GM18909 (cell line): ENCODE measurements around the gene OTUB1.
A peak's percentile ranks its signal among the peaks of the same experiment; 100 is the strongest.

Experiments
- ATAC-seq: cut with Tn5 transposase; IDR thresholded peaks from one replicate; pipeline ENCODE4 v1.9.1; 2021; ENCODE audit warnings: mild to moderate bottlenecking; ENCODE audit not compliant: unreplicated experiment, poor library complexity

Gene OTUB1

DNA sequence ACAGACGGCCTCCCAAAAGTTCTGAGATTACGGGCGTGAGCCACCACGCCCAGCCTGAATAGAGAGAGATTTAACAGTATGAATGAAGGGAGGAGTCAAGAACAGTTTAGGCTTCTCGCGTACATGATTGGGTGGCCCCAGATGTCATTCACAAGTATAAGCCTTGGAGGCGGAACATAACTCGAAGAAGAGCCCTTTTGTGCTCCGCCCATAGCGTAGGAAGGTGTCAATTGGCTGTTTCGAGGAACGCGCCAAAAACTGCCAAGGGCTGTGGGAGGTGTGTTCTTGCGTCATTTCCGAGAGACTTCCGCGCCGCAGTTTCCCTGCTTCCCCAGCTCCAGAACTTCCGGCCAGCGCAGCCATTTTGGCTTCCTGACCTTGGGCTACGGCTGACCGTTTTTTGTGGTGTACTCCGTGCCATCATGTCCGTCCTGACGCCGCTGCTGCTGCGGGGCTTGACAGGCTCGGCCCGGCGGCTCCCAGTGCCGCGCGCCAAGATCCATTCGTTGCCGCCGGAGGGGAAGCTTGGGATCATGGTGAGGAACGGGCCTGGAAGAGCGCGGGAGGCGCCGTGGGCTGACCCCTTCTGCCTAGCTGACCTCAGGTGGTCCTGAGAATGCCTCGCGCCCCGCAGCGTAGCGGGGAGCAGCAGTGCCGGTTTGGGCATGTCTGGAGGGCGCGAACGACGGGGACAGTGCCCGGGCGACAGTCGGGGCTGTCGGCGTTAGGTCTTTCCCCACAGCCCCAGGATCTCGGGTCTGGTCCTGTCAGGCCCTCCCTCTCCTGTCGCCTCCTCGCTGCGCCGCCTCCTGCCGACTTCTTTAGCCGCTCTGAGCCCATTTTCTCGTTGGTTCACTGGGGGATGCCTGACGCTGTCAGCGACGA lies 11.7 kb upstream of the OTUB1 start, which contains the start of gene COX8A:
COX8A (plus strand) TSS at position 362 of the 885 bp plus-strand sequence; CDS start at position 423, 61 bp downstream.
- peak; percentile 96 for ATAC-seq

DNA sequence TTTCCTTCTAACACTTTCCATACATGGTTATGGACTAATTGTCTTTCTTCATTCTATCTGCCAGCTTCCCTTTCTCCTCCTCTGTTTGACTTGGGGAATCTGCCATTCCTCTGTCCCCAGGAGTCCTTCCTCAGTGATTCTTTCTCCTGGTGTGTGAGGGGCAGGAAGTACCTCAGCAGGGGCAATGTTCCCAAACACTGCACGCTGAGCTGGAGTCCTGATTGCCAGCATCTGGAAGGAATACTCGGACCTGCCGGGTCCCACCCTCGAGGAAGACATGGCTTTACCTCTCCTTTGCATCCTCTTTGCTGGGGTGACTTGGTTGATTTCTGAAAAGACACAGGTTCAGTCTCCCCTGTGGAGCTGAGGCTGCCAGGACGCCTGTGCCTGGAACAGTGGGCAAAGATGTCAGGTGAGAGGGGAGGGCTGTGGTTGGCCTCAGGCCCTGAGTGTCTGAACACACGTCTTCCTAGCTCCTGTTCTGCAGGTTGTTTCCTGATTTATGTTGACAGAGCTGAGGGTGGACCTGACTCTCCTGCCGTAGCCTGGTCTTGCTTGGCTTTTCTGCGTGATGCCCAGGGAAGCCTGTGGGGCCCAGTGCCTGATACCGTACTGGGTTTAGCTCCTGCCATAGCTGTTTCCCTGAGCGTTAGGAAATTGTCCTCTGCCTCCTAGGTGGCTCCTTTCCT lies 7.5 kb upstream of the OTUB1 start:
- ATAC-seq = no peak

DNA sequence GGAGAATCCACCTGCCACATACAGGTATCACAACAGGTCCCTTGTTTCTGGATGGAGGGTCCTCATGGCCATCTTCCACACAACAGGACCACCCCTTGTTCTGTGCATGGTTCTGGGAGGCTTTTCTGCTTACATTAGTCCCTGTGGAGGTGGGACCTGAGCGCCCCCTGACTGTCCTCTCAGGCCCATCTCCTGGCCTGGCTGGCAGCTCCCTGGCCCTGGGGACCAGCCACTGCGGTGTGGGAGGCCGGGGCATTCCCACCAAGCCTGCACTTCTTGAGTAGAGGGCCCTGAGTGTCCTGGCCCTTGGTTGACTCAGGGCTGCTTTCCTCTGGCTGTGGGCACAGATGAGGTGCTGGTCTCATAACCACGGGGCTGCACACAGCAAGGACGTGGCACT lies 6.8 kb upstream of the OTUB1 start:
- ATAC-seq = no peak

DNA sequence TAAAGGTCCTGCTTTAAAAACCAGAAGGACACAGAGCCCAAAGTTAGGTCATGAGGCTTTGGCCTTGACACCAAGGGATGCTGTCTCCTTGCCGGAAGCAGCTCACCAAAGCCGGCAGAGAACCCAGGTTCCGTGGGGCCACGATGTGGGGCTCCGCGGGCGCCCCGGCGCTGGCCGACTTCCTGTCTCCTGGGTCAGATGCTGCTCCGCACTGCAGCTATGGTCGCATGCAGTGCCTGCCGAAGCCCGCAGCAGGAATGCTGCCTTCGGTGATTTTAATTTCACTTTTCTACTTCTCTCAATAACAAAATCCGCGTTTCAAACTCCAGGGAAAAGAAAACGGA lies 454 bp upstream of the OTUB1 start:
- no peak for ATAC-seq

DNA sequence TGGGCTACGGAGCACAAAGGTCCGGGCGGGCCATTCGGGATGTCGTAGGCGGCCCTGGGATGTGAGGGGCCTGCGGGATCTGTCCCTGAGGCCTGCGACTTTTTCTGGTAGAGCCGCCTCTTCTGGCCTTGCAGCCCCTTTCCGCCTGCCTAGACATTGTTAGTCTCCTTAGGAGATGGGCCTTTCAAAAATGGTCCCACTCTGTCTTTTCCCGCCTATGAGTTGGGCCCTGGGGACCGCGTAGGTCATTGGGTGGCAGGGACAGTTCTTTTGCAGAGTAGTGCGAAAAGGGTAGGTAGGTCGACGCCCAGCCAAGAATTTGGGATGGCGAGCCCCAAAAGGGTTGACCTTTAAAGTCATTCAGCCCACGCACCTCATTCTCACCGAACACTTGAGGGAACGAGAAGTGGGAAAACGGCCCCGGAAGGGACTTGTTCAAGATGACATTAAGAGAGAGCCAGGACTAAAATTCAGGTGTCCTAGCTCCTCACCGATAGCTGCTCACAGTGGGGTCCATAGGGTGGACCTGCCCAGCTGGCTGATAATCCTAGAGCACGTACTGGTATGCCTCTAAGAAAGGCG lies 785 bp downstream of the OTUB1 start:
- no peak for ATAC-seq

DNA sequence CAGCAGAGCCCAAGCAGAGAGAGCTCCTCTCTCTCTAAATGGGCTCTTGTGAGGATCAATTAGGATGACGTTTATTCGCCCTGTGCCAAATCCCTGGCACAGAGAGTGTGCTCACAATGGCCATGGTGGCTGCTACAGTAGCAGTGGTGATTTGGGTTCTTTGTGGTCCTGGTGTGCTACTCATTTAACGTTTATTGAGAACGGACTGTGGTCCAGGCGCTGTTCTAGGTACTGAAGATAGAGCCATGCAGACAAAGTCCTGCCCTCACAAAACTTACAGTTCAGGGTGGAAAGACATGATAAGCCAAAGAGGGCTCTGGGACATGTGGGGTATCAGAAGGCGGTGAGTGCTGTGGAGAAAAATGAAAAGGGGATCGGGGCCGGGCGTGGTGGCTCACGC lies 5.3 kb downstream of the OTUB1 start:
- no peak for ATAC-seq

DNA sequence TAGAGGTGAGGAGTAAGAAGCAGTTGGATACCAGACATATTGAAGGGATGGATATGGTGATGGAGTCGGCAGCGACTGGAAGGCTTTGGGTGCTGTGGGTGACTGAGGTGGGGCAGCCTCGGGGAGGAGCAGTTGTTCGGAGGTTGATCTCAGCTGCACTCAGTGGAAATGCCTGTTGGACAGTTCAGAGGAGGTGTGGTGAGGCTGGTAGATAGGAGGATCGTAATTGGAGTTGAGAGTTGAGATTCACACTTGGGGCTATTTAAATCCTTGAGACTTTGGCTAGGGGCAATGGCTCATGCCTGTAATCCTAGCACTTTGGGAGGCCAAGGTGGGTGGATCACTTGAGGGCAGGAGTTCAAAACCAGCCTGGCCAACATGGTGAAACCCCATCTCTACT lies 6.9 kb downstream of the OTUB1 start:
- no peak for ATAC-seq

DNA sequence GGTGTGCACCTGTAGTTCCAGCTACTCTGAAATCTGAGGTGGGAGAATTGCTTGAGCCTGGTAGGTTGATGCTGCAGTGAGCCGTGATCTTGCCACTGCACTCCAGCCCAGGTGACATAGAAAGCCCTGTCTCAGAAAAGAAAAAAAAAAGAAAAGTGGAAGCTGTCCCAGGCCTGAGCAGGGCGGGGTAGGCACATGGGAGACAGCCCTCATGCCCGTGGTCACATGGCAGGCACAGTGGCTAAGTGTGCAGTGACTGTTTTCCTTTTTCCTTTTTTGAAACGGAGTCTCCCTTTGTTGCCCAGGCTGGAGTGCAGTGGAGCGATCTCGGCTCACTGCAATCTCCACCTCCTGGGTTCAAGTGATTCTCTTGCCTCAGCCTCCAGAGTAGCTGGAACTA lies 7.8 kb downstream of the OTUB1 start:
- ATAC-seq = no peak

DNA sequence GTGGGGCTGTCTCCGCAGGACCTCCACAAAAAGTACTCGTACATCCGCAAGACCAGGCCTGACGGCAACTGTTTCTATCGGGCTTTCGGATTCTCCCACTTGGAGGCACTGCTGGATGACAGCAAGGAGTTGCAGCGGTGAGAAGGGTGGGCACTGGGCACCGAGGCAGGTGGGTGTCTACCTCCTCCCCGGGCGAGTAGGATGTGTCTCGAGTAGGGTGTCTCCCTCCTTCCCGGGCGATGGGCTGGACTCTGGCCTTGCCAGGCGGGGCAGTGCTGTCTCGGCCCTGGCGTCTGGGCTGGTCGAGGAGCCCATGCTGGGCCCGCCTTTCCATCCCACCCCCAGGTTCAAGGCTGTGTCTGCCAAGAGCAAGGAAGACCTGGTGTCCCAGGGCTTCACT lies 10.3 kb downstream of the OTUB1 start:
- ATAC-seq = no peak

DNA sequence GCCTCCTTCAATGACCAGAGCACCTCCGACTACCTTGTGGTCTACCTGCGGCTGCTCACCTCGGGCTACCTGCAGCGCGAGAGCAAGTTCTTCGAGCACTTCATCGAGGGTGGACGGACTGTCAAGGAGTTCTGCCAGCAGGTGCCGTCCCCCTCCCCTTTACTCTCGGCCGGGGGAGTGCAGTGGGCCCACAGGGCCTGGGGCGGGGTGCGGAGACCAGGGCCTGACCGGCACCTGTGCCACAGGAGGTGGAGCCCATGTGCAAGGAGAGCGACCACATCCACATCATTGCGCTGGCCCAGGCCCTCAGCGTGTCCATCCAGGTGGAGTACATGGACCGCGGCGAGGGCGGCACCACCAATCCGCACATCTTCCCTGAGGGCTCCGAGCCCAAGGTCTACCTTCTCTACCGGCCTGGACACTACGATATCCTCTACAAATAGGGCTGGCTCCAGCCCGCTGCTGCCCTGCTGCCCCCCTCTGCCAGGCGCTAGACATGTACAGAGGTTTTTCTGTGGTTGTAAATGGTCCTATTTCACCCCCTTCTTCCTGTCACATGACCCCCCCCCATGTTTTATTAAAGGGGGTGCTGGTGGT lies 11.0 kb downstream of the OTUB1 start:
- no peak for ATAC-seq

DNA sequence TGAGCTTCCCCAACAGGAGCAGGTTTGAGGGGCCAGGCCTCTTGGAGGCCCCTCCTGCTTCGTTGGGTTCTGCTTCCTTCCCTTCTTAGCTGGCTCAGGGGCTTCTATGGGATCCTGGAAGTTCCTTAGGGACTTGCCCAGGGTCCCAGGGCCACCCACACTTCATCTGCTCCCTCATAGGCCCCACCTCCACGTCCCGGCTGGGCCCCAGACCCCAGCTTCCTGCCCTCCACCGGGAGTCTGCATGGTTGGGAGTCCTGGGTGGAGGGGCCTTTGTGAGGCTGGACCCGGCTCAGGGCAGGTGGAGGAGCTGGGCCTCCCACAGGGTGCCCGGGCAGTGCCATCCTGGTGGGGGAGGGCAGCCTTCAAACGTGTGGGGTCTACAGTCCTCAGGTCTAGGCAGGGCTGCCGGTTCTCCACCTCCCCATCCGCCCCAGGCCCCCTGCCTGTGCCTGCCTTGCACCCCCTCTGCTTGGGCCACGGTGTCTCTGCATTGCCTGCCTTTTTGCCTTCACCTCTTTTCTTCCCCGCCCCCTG lies 11.6 kb downstream of the OTUB1 start:
- ATAC-seq = no peak

DNA sequence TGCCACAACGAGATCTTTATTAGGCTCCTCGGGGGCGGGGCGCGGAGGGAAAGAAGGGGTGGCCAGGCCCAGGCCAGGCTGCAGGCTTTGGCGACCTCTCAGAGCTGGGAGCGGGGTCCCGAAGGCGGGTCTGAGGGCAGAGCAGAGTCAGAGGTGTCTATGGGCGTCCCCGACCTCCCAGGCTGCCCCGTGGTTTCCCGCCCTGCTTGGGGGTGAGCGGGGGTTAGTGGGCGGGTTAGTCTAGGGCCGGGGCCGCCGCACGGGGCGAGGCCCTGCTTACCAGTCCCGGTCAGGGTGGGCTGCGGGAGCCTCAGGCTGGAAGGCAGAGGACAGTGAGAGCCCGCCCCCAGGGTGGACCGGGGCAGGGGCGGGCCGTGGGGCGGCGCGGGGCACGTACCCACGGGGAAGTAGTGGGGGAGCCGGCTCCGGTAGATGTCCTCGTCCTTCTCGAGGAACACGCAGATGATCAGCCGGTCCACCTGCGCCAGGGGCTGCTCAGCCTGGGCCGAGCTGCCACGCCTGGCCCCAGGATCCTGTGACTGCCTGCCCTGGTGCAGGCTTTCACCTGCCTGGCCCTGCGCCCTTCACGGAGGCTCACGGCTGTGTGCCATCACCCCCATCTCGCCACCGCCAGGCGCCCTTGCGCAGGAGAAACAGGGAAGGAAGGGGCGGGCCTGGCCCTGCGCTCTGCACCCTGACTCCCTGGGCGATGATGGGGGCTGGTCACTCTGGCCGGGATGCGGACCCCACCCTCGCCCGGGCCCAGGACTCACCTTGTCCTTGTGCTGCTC lies 12.5 kb downstream of the OTUB1 start:
- no peak for ATAC-seq

DNA sequence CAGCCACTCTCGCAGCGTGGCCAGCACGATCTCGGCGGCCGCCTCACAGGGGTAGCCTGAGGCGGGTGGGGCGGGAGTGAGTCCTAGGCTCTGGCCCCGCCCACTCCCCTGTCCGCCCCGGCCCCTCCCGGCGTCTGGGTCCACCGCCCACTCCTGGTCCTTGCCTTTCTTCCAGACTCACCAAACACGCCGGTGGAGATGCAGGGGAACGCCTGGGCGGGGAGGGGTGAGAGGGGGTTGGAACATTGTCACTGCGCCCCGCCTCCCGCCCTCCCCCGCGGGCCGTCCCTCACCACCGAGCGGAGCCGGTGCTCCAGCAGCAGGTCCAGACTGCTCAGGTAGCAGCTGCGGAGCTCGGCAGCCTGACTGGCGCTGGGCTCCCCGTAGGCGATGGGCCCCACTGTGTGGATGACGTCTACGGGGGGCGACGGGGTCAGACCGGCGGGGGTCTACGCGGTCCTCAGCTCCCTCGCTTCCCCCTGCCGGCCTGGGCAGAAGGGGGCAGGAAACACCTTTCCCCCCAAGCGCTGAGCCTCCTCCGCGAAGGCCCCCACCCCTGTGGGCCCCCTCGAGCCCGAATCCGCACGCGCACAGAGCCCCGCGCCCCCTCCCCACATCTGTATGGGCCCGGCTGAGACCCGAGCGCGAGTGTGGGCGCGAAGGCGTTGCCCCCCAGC lies 13.2 kb downstream of the OTUB1 start:
- ATAC-seq = no peak

DNA sequence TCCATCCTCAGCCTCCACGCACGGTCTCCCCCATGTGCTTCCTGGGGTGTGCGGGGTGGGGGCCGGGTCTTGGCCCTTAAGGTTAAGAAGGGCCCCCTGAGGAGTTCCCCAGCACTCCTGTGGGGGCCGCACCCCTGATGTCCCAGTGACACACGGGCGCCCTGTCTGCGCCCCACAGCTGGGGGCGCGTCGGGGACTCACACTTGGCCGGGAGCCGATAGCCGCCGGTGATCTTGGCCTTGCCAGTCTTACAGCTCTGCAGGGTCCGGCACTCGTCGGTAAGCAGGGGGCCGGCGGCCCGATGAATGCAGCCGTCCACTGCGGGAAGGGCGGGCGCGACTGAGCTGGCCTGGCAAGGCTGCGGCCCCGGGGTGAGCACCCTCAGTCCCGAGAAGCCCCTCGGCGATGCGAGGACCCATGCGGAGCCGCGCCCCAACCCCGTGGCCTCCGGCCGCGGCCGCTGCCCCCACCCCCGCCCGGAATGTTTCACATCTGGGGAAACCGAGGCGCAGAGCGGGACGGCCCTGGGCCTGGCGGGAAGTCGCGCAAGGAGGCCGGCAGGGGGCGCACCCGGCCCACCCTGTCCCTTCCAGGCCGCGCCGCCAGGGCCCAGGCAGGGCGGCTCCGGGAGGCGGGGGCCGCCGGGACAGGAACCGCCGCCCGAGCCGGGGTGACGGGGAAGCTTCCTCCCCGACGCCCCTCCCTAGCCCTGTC lies 13.9 kb downstream of the OTUB1 start:
- ATAC-seq = peak; percentile 54

DNA sequence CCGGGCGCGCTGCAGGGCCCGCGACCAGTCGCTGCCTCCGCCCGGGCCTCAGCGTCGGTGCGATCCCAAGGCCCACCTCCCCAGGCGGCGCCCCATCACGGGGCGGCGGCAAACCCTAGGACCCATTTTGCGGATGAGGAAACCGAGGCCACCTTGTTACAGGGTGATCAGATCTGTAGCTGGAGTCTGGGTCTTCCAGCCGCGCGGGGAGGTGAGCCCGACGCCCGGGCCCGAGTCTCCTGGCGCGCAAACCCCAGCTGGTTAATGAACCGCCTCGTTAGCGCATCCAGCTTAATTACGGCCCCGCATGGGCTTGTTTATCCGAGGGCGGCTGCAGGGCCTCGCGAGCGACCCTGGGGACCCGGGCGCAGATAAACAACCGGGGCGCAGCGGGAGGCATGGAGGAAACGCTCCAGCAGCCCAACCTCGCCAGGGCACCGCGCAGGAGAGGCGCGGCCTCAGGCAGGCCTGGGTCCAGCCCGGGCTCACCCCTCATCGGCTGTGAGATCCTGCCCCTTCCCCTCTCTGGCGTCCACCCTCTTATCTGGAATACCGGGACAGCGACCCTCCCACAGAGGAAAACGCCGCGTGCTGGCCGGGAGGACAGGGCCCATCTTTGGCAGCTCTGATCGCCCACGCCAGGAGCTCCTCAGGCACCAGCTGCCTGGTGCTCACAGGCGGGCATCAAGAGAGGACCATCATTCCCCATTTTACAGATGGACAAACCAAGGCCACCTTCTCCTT lies 14.7 kb downstream of the OTUB1 start:
- no peak for ATAC-seq

DNA sequence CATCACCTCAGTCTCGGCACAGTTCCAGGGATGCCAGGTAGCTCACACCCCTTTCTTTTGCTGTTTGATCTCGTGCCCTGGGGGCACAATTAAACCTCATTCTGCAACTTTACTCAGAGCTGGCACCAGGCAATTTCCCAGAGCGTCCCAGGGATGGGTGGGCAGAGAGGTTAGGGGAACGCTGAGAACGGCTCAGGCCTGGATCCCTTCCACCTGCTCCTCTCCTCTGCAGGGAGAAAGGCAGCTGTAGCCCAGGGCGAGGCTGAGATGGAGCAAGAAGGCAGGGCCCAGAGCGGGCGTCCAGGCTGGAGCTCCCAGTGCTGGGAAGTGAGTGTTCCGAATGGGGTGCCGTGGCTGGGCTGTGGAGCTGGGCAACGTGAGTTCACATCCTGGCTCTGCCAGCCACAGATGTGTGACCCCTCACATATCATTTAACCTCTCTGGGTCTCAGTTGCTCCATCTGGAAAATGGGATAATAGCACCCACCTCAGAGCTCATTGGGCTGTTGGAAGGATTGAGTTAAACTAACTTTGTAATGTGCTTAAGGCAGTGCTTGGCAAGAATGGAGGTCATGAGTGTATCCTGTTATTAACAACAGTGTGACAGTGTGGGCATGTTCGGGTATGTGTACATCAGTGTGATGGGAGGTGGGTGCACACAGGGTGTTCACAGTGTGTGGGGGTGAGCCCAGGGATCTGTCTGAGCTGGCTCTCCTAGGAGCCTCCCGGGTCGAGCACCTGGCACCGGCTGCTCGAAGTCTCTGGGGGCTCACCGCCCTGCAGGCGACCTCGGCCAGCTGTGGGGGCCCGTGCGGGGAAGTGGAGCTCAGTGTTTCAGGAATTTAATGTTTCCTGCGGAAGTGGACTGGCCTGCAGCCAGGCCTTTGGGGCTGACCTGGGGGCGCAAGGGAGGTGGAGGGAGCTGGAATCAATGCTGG lies 15.5 kb downstream of the OTUB1 start:
- ATAC-seq = no peak
